ENCODE data around the gene LMCD1.

- TF ChIP-seq CTCF (IDR thresholded peaks at IDR 0.05) (no peak), RCOR1 (IDR thresholded peaks at IDR 0.05; ENCODE audit: low read length) (no peak), FOXJ3 (CRISPR knock-in tag; IDR thresholded peaks at IDR 0.05) (no peak), EZH2phosphoT487 (IDR thresholded peaks at IDR 0.05; ENCODE audit: borderline replicate concordance, low read depth) (no peak), YY1 (IDR thresholded peaks at IDR 0.05; ENCODE audit: low read depth) (no peak), RFX5 (IDR thresholded peaks at IDR 0.05; ENCODE audit: low read length) (no peak), POLR2AphosphoS5 (IDR thresholded peaks at IDR 0.05; ENCODE audit: low read depth, low read length) (no peak)
Measured at GRCh38 chr3:8519774-8520448, 18.3 kb downstream of the LMCD1 start.
